ENCODE measurements around the gene LCE2C.

Gene LCE2C

DNA sequence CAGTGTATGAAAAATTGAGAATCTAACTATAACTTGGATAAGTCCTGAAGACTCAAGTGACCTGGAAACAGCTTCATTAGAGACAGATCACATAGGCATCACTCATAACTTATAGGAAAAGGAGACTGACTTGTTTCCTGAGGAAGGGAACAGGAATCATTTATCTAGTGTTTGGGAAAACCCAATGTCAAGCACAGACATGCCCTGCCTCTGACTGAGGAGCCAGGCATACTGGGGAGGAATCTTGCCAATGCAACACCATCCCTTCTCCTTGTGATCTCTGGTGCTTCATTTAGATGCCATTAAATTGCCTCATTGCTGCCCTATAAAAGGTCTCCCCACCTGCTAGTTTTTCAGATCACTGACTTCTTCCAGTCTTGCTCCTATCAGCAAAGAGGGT is 43.2 kb downstream of the LCE2C start:
- no peak for DNase-seq (ENCODE audit: low read depth in 1 of 2, low spot score in 1 of 2)

DNA sequence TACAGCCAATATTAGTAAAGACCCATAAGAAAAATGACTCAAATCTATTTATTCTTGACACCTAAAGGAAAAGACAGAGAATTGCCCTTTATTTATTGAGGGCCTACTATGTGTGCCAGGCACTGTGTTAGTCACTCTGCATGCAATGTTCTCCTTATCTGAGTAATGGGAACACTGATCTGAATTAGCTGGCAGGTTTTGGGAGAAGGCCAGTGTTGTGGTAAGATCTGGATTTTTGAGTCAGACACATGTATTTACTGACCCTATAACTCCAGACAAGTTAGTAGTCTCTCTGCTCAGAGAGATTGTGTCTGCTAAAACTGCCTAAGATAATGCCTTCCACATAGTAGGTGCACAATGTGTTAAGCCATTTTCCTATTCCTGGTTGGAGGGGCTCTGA is 50.2 kb downstream of the LCE2C start:
- DNase-seq (ENCODE audit: low read depth in 1 of 2, low spot score in 1 of 2), result no peak
